Gastroesophageal sphincter (tissue), 4 donors: ENCODE results near the gene THNSL1. TPM values are rescaled to one million over a fixed set of nuclear protein-coding genes. Genes with fewer than 3 reads are reported as not detected.

ENCODE experiments used
- ATAC-seq: fragments of 150-250 bp; one replicate; pipeline ENCODE4 v1.9.1; 2016; ENCODE audit warnings: mild to moderate bottlenecking, moderate library complexity
- H3K27ac ChIP-seq, 4 donors: fragments of 200-600 bp; sonication (generic) in 3 of 4; 1 replicate in 3 of 4; 2 replicates in 1 of 4; pipeline ENCODE4 v1.5.1; 2016 to 2019
- H3K27me3 ChIP-seq: fragments of 200-600 bp; sonication (generic); one replicate; pipeline ENCODE4 v1.5.1; 2019
- H3K36me3 ChIP-seq, 2 donors: fragments of 200-600 bp; sonication (generic); one replicate each; pipeline ENCODE4 v1.5.1; 2019; ENCODE audit warnings: control low read depth in 1 of 2
- H3K4me1 ChIP-seq, 3 donors: fragments of 200-600 bp; sonication (generic); 1 replicate in 2 of 3; 2 replicates in 1 of 3; pipeline ENCODE4 v1.5.1; 2016 to 2019; ENCODE audit warnings: control low read depth in 2 of 3
- H3K4me3 ChIP-seq, 2 donors: fragments of 200-600 bp; sonication (generic); one replicate each; pipeline ENCODE4 v1.5.1; 2019; ENCODE audit warnings: mild to moderate bottlenecking in 1 of 2, moderate library complexity in 1 of 2
- H3K9me3 ChIP-seq, 3 donors: fragments of 200-600 bp; sonication (generic); one replicate each; pipeline ENCODE4 v1.5.1; 2017 to 2019; ENCODE audit warnings: control low read depth in 2 of 3
- CTCF ChIP-seq, 4 experiments: fragments of 200-600 bp in 2 of 4; fragments of 450-650 bp in 2 of 4; sonication (generic) in 1 of 4; IDR thresholded peaks; one replicate each; pipeline ENCODE4 v1.5.1; 2017 to 2019; ENCODE audit warnings: antibody characterized with exemption in 4 of 4, mild to moderate bottlenecking in 2 of 4, moderate library complexity in 2 of 4
- EP300 ChIP-seq: sonication (generic); formaldehyde crosslinking; IDR thresholded peaks from one replicate; pipeline ENCODE4 v1.6.1; 2017; ENCODE audit warnings: antibody characterized with exemption, mild to moderate bottlenecking
- POLR2A ChIP-seq, 2 donors: fragments of 450-650 bp; IDR thresholded peaks; one replicate each; pipeline ENCODE4 v1.6.1; 2017; ENCODE audit warnings: antibody characterized with exemption in 2 of 2, mild to moderate bottlenecking in 2 of 2, moderate library complexity in 1 of 2
- POLR2AphosphoS5 ChIP-seq: sonication (generic); formaldehyde crosslinking; IDR thresholded peaks from one replicate; pipeline ENCODE4 v1.6.1; 2017; ENCODE audit warnings: antibody characterized with exemption
- WGBS, 2 donors: methylation state at CpG; one replicate each; pipeline ENCODE4 v1.1.5; 2018; ENCODE audit warnings: low coverage in 1 of 2; 5-methylcytosine and 5-hydroxymethylcytosine counted together
- total RNA-seq, 4 donors: library from RNA; depleted of rRNA; stranded (reverse); fragments of >200 nt; gene quantifications; one replicate each; pipeline ENCODE4 v1.1.0, GENCODE V29; 2016

THNSL1 gene
- total RNA-seq, 4 donors from 2014 or later: 0.73 to 2.2 (median 1.3) TPM

- Histone ChIP-seq H3K27me3 (peaks cover 4% of the 10 kb centered on the region), H3K4me3 (no peak overlapping the region), H3K36me3 (no peaks in the 10 kb centered on the region), H3K27ac (no peak overlapping the region), H3K9me3 (no peaks in the 10 kb centered on the region), H3K4me1 (no peaks in the 10 kb centered on the region)
- 55 to 63% methylated on average over 4 of the region's 4 CpGs for WGBS, 2 donors
- ATAC-seq: no peak
- TF ChIP-seq EP300: no peak
- TF ChIP-seq POLR2AphosphoS5: no peak
- TF ChIP-seq CTCF (IDR thresholded peaks at IDR 0.05): no peak
- no peak for TF ChIP-seq POLR2A (IDR thresholded peaks at IDR 0.05)
Observed at GRCh38 chr10:25057886-25058285, 41.5 kb downstream of the THNSL1 start.

- ATAC-seq: peak; percentile 16
- Histone ChIP-seq H3K4me1 (no peaks in the 10 kb centered on the region), H3K36me3 (no peaks in the 10 kb centered on the region), H3K9me3 (no peaks in the 10 kb centered on the region), H3K4me3 (no peak overlapping the region), H3K27ac (no peak overlapping the region), H3K27me3 (peaks cover 4% of the 10 kb centered on the region)
- TF ChIP-seq POLR2AphosphoS5: no peak
- TF ChIP-seq EP300: no peak
- TF ChIP-seq POLR2A (IDR thresholded peaks at IDR 0.05): no peak
- no peak for TF ChIP-seq CTCF (IDR thresholded peaks at IDR 0.05)
- WGBS, 2 donors: 55 to 78% methylated on average over 4 to 5 of the region's 7 CpGs
Observed at GRCh38 chr10:25059990-25060389, 43.6 kb downstream of the THNSL1 start.

- Histone ChIP-seq H3K27ac (no peak overlapping the region), H3K36me3 (no peaks in the 10 kb centered on the region), H3K9me3 (no peaks in the 10 kb centered on the region), H3K4me3 (no peak overlapping the region), H3K27me3 (peaks cover 4% of the 10 kb centered on the region), H3K4me1 (no peaks in the 10 kb centered on the region)
- ATAC-seq: no peak
- TF ChIP-seq CTCF (IDR thresholded peaks at IDR 0.05) (no peak), POLR2A (IDR thresholded peaks at IDR 0.05) (no peak), EP300 (no peak), POLR2AphosphoS5 (no peak)
- 89 to 100% methylated on average over 5 to 7 of the region's 7 CpGs for WGBS, 2 donors
Observed at GRCh38 chr10:25061125-25061524, 44.7 kb downstream of the THNSL1 start.

GRCh38 chr10:25061711-25062449, 45.5 kb downstream of the THNSL1 start:
- no peak overlapping the region for H3K4me3 ChIP-seq
- no peaks in the 10 kb centered on the region for H3K9me3 ChIP-seq
- peak overlapping the region in 2 of 4 donors; percentile 37 for H3K27ac ChIP-seq
- TF ChIP-seq POLR2AphosphoS5: no peak
- no peak for TF ChIP-seq CTCF (IDR thresholded peaks at IDR 0.05)
- TF ChIP-seq POLR2A (IDR thresholded peaks at IDR 0.05): no peak
- no peak for TF ChIP-seq EP300
- H3K36me3 ChIP-seq: no peaks in the 10 kb centered on the region
- no peaks in the 10 kb centered on the region for H3K4me1 ChIP-seq
- H3K27me3 ChIP-seq: peaks cover 4% of the 10 kb centered on the region
- no peak for ATAC-seq
- 70 to 78% methylated on average over 8 to 11 of the region's 11 CpGs for WGBS, 2 donors

GRCh38 chr10:25063157-25063556, 46.7 kb downstream of the THNSL1 start:
- Histone ChIP-seq H3K9me3 (no peaks in the 10 kb centered on the region), H3K4me1 (no peaks in the 10 kb centered on the region), H3K27ac (no peak overlapping the region), H3K27me3 (peaks cover 4% of the 10 kb centered on the region), H3K36me3 (no peaks in the 10 kb centered on the region), H3K4me3 (no peak overlapping the region)
- 100% methylated on average over 1 of the region's 1 CpG; no CpG with 5 or more reads in 1 of the 2 donors for WGBS, 2 donors
- no peak for ATAC-seq
- no peak for TF ChIP-seq CTCF (IDR thresholded peaks at IDR 0.05)
- no peak for TF ChIP-seq POLR2AphosphoS5
- no peak for TF ChIP-seq EP300
- TF ChIP-seq POLR2A (IDR thresholded peaks at IDR 0.05): no peak
